Transverse colon (tissue), 4 donors: ENCODE measurements around the gene ALDH8A1. TPM values are rescaled to one million over a fixed set of nuclear protein-coding genes. Genes with fewer than 3 reads are reported as not detected.

Experiments used
- DNase-seq: peaks from one replicate; pipeline ENCODE4 v3.0.0-alpha.2; 2019
- H3K27ac ChIP-seq, 4 donors: fragments of 200-600 bp; sonication (generic); 2 replicates each; pipeline ENCODE4 v1.5.1; 2016 to 2018; ENCODE audit warnings: inconsistent platforms in 4 of 4
- H3K27me3 ChIP-seq: fragments of 200-600 bp; sonication (generic); 2 replicates; pipeline ENCODE4 v1.5.1; 2017; ENCODE audit warnings: inconsistent platforms
- H3K36me3 ChIP-seq, 4 donors: fragments of 200-600 bp; sonication (generic); 2 replicates each; pipeline ENCODE4 v1.5.1; 2017 to 2019; ENCODE audit warnings: inconsistent platforms in 4 of 4
- H3K4me1 ChIP-seq, 4 donors: fragments of 200-600 bp; sonication (generic); 2 replicates each; pipeline ENCODE4 v1.5.1; 2017 to 2020; ENCODE audit warnings: inconsistent platforms in 4 of 4
- H3K4me3 ChIP-seq, 4 donors: fragments of 200-600 bp; sonication (generic); 1 replicate in 1 of 4; 2 replicates in 3 of 4; pipeline versions ENCODE4 v1.5.1 to v1.6.1; 2017 to 2019; ENCODE audit warnings: inconsistent platforms in 4 of 4
- H3K9me3 ChIP-seq, 2 donors: fragments of 200-600 bp; sonication (generic); 2 replicates each; pipeline ENCODE4 v1.5.1; 2017 to 2019; ENCODE audit warnings: inconsistent platforms in 2 of 2
- EP300 ChIP-seq: sonication (generic); formaldehyde crosslinking; IDR thresholded peaks from one replicate; pipeline ENCODE4 v1.6.1; 2017; ENCODE audit warnings: antibody characterized with exemption, low read depth
- POLR2A ChIP-seq: fragments of 450-650 bp; IDR thresholded peaks from one replicate; pipeline ENCODE4 v1.6.1; 2016; ENCODE audit warnings: antibody characterized with exemption, mild to moderate bottlenecking, moderate library complexity
- POLR2AphosphoS5 ChIP-seq, 3 donors: sonication (generic); formaldehyde crosslinking; IDR thresholded peaks; one replicate each; pipeline ENCODE4 v1.6.1; 2016; ENCODE audit warnings: antibody characterized with exemption in 3 of 3
- WGBS, 2 donors: methylation state at CpG; one replicate each; pipeline ENCODE4 v1.1.5; 2018; ENCODE audit warnings: low coverage in 1 of 2; 5-methylcytosine and 5-hydroxymethylcytosine counted together
- in situ Hi-C, 4 donors: fragments of 200-750 bp; cut with MboI; loops; one replicate each; pipeline versions ENCODE4 v1.15.0 to v1.15.1; 2017; ENCODE audit warnings: low sequenced_read_pairs in 3 of 4, low pct_ligation_motif_present in 1 of 4, low pct_unique_long_range_greater_than_20kb in 1 of 4
- intact Hi-C: fragments of 100-400 bp; cut with DNase I; formaldehyde crosslinking; loops from one replicate; pipeline ENCODE4 v1.15.1; 2023; ENCODE audit warnings: low total_unique reads
- total RNA-seq, 4 donors: library from RNA; depleted of rRNA; stranded (reverse); fragments of >200 nt; gene quantifications; one replicate each; pipeline ENCODE4 v1.1.0, GENCODE V29; 2016
- TF ChIP-seq, protein P1 (sequence below), 5 experiments: fragments of 200-600 bp in 3 of 5; fragments of 450-650 bp in 2 of 5; sonication (generic) in 3 of 5; IDR thresholded peaks; 1 replicate in 2 of 5; 2 replicates in 3 of 5; pipeline ENCODE4 v1.5.1; 2016 to 2017; ENCODE audit warnings: antibody characterized with exemption in 5 of 5, inconsistent platforms in 3 of 5, mild to moderate bottlenecking in 2 of 5, moderate library complexity in 1 of 5

Gene ALDH8A1
- total RNA-seq, 4 donors from 2014 or later, result 1.1 to 2.9 (median 2.5) TPM; not detected in 1

DNA sequence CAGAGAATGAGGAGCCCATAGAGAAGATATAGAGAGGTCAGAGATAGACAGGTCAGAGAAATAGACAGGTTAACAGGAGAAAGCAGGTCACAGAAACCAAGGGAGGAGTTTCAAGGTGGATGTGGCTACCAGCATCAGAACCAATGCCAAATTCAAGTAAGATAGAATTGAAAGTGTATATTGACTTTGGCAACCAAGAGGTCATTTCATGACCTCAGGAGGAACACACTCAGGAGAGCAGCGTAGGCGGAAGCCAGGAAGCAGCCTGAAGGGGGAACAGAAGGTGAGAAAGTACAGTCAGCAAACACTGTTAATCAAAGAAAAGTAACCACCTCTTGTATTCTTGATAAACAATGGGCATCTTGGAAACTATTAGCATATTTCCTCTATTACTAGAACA, 33.9 kb upstream of the ALDH8A1 start:
- peaks cover 0 to 26% (median 11%) of the 10 kb centered on the region in 4 donors for H3K36me3 ChIP-seq

DNA sequence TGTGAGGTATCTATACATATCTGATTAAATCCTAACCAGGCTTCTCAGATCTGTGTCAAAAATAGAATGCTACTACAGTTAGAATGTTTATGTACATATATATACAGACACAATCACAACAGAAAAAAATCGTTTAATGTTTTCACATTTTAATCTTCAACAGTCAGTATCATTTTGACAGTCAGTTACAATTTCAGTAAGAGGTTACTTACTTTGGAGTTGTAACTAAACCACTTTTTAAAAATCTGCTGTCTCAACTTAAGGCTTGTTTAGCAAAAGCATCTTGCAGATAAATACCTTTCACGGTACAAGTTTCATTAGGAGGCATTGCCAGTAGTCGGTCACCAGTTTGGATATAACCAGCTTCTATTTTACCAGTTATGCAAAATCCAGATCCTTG, 32.3 kb upstream of the ALDH8A1 start:
- Histone ChIP-seq H3K27ac (no peak overlapping the region), H3K4me3 (no peak overlapping the region), H3K9me3 (no peaks in the 10 kb centered on the region), H3K27me3 (no peaks in the 10 kb centered on the region), H3K36me3 (peaks cover 0 to 33% (median 15%) of the 10 kb centered on the region in 4 donors), H3K4me1 (no peaks in the 10 kb centered on the region)
- intact Hi-C loops (no loop called here), in situ Hi-C loops (no loop called here)
- DNase-seq, result no peak
- TF ChIP-seq EP300 (no peak), POLR2A (no peak), POLR2AphosphoS5 (IDR thresholded peaks at IDR 0.05) (no peak)
- TF ChIP-seq, protein P1, sequence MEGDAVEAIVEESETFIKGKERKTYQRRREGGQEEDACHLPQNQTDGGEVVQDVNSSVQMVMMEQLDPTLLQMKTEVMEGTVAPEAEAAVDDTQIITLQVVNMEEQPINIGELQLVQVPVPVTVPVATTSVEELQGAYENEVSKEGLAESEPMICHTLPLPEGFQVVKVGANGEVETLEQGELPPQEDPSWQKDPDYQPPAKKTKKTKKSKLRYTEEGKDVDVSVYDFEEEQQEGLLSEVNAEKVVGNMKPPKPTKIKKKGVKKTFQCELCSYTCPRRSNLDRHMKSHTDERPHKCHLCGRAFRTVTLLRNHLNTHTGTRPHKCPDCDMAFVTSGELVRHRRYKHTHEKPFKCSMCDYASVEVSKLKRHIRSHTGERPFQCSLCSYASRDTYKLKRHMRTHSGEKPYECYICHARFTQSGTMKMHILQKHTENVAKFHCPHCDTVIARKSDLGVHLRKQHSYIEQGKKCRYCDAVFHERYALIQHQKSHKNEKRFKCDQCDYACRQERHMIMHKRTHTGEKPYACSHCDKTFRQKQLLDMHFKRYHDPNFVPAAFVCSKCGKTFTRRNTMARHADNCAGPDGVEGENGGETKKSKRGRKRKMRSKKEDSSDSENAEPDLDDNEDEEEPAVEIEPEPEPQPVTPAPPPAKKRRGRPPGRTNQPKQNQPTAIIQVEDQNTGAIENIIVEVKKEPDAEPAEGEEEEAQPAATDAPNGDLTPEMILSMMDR (IDR thresholded peaks at IDR 0.05), result no peak
- 76 to 77% methylated on average over 3 of the region's 3 CpGs for WGBS, 2 donors

More for the DNA sequence above, 33.9 kb upstream of the ALDH8A1 start:
- no peak overlapping the region for H3K4me3 ChIP-seq
- H3K27ac ChIP-seq, result no peak overlapping the region
- in situ Hi-C loops (no loop called here), intact Hi-C loops (no loop called here)
- no peaks in the 10 kb centered on the region for H3K27me3 ChIP-seq
- 73 to 81% methylated on average over 2 of the region's 2 CpGs for WGBS, 2 donors
- H3K4me1 ChIP-seq, result no peaks in the 10 kb centered on the region
- no peaks in the 10 kb centered on the region for H3K9me3 ChIP-seq
- DNase-seq, result no peak
- TF ChIP-seq, protein P1 (IDR thresholded peaks at IDR 0.05), result no peak
- no peak for TF ChIP-seq EP300
- TF ChIP-seq POLR2AphosphoS5 (IDR thresholded peaks at IDR 0.05), result no peak
- TF ChIP-seq POLR2A, result no peak

DNA sequence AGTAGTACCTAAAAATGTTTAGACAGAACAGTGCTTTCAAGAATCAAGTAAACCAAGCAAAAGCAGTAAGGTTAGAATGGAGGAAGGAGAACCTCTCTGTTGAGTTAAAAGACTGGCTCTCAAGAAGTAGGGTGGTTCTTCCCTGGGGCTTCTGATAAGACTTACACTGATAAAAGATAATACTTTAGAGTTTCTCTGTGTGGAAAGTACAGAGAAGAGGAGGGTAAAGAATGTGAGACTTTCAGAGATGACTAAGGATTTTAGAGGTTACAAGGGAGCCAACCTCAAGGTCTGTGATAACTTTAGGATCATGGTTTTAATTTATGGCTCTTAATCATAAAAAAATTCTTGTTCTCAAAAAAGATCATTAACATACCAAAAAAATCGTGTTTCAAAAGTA, 30.9 kb upstream of the ALDH8A1 start:
- Histone ChIP-seq H3K4me1 (no peaks in the 10 kb centered on the region), H3K36me3 (peaks cover 0 to 40% (median 15%) of the 10 kb centered on the region in 4 donors), H3K27ac (no peak overlapping the region), H3K4me3 (no peak overlapping the region), H3K9me3 (no peaks in the 10 kb centered on the region), H3K27me3 (no peaks in the 10 kb centered on the region)
- 57 to 64% methylated on average over 1 of the region's 1 CpG for WGBS, 2 donors
- intact Hi-C loops, result no loop called here
- no peak for TF ChIP-seq EP300
- no peak for DNase-seq
- in situ Hi-C loops, result no loop called here

DNA sequence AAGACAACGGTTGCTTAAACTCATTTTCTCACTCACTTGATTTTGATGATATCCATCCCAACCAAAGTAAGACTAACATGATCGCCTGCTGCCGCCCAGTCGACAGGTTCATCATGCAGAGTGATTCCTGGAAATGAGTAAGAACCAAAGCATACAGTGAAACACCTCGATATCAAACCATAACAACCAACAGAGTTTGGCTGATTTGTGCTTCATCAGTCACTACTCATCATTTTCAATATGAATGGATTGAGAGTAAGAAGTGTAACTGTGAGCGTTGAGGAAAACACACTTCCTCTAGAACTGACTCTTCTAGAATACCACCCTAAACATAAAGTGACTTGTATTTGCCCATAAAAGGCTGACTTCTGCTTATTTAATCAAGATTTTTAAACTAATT, 29.2 kb upstream of the ALDH8A1 start:
- no peak overlapping the region for H3K4me3 ChIP-seq
- peaks cover 0 to 35% (median 9%) of the 10 kb centered on the region in 4 donors for H3K36me3 ChIP-seq
- H3K4me1 ChIP-seq, result no peaks in the 10 kb centered on the region
- 79 to 89% methylated on average over 6 of the region's 6 CpGs for WGBS, 2 donors
- DNase-seq, result no peak
- H3K27me3 ChIP-seq, result no peaks in the 10 kb centered on the region
- H3K9me3 ChIP-seq, result no peaks in the 10 kb centered on the region
- intact Hi-C loops, result no loop called here
- no peak overlapping the region for H3K27ac ChIP-seq
- TF ChIP-seq EP300, result no peak
- TF ChIP-seq, protein P1 (IDR thresholded peaks at IDR 0.05), result no peak
- no peak for TF ChIP-seq POLR2AphosphoS5 (IDR thresholded peaks at IDR 0.05)
- no peak for TF ChIP-seq POLR2A
- in situ Hi-C loops, result no loop called here

DNA sequence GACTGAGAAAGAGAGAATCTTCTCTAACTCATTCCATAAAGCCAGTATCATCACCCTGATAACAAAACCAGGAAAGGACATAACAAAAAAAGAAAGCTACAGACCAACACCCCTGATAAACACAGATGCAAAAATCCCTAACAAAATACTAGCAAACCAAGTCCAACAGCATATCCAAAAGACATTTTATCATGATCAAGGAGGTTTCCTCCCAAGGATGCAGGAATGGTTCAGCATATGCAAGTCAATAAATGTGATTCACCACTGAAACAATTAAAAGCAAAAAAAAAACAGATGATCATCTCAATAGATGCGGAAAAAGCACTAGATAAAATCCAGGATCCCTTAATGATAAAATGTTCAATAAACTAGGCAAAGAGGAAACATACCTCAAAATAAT, 24.5 kb upstream of the ALDH8A1 start:
- Histone ChIP-seq H3K4me3 (no peak overlapping the region), H3K9me3 (no peaks in the 10 kb centered on the region), H3K27ac (no peak overlapping the region), H3K27me3 (no peaks in the 10 kb centered on the region), H3K4me1 (no peaks in the 10 kb centered on the region), H3K36me3 (peaks cover 0 to 26% (median 2%) of the 10 kb centered on the region in 4 donors)
- intact Hi-C loops, result no loop called here
- WGBS, 2 donors, result 90 to 97% methylated on average over 1 of the region's 1 CpG
- in situ Hi-C loops, result no loop called here
- TF ChIP-seq, protein P1 (IDR thresholded peaks at IDR 0.05), result no peak
- TF ChIP-seq POLR2AphosphoS5 (IDR thresholded peaks at IDR 0.05), result no peak
- no peak for TF ChIP-seq EP300
- no peak for TF ChIP-seq POLR2A
- no peak for DNase-seq
